Cardiac muscle cell (in vitro differentiated cells and primary cell): Measurements from ENCODE around the gene ZNF92. TPM values are rescaled to one million over a fixed set of nuclear protein-coding genes. Genes with fewer than 3 reads are reported as not detected.

ENCODE experiments used
- DNase-seq, 2 donors: peaks; one replicate each; pipeline versions ENCODE4 v3.0.0 to v3.0.0-alpha.2; 2010 to 2017; ENCODE audit warnings: low read depth in 1 of 2, low spot score in 1 of 2
- H3K27ac ChIP-seq: fragments of 200-600 bp; sonication (generic); 2 replicates; pipeline ENCODE4 v1.5.1; 2016
- H3K27me3 ChIP-seq: fragments of 200-600 bp; sonication (generic); 2 replicates; pipeline ENCODE4 v1.6.0; 2016; ENCODE audit warnings: control low read depth
- H3K36me3 ChIP-seq: fragments of 200-600 bp; sonication (generic); 2 replicates; pipeline ENCODE4 v1.5.1; 2016; ENCODE audit warnings: control low read depth
- H3K4me1 ChIP-seq: fragments of 200-600 bp; sonication (generic); 2 replicates; pipeline ENCODE4 v1.8.1; 2017; ENCODE audit warnings: low read depth, mild to moderate bottlenecking, mixed run types
- H3K4me3 ChIP-seq: fragments of 200-600 bp; sonication (generic); 2 replicates; pipeline ENCODE4 v1.5.1; 2016; ENCODE audit warnings: mild to moderate bottlenecking
- H3K9me3 ChIP-seq: fragments of 200-600 bp; sonication (generic); 2 replicates; pipeline ENCODE4 v1.5.1; 2017; ENCODE audit warnings: low read depth, mild to moderate bottlenecking, control low read depth
- CTCF ChIP-seq: IDR thresholded peaks from 2 replicates; pipeline ENCODE4 v1.5.1; 2012; ENCODE audit warnings: low read depth, mild to moderate bottlenecking, low read length
- polyA plus RNA-seq: library from polyadenylated mRNA; unstranded; fragments of >200 nt; fragmentation: Nextera tagmentation; extraction: Ambion mirVana; gene quantifications from 2 replicates; pipeline ENCODE4 v1.2.1, GENCODE V29; 2016
- total RNA-seq: library from RNA; depleted of rRNA; stranded (reverse); fragments of >200 nt; gene quantifications from 2 replicates; pipeline ENCODE4 v1.2.3, GENCODE V29; 2016

ZNF92 gene
- total and polyA plus RNA-seq, 2 experiments from 2014 or later: 8.3 to 9.4 TPM

GRCh38 chr7:65434307-65434706 is 60.7 kb downstream of the ZNF92 start:
- Histone ChIP-seq H3K9me3 (no peaks in the 10 kb centered on the region), H3K4me3 (no peak overlapping the region), H3K27me3 (no peaks in the 10 kb centered on the region), H3K36me3 (no peaks in the 10 kb centered on the region), H3K4me1 (no peaks in the 10 kb centered on the region), H3K27ac (no peak overlapping the region)
- TF ChIP-seq CTCF: no peak
- DNase-seq: no peak

- Histone ChIP-seq H3K9me3 (no peaks in the 10 kb centered on the region), H3K27me3 (no peaks in the 10 kb centered on the region), H3K36me3 (no peaks in the 10 kb centered on the region), H3K4me1 (no peaks in the 10 kb centered on the region), H3K27ac (no peak overlapping the region), H3K4me3 (no peak overlapping the region)
- no peak for TF ChIP-seq CTCF
- no peak for DNase-seq
Measured at GRCh38 chr7:65436163-65436562, 62.5 kb downstream of the ZNF92 start.

- peak in 1 of 2 donors; percentile 88 for DNase-seq
- Histone ChIP-seq H3K27ac (no peak overlapping the region), H3K9me3 (no peaks in the 10 kb centered on the region), H3K27me3 (no peaks in the 10 kb centered on the region), H3K4me1 (no peaks in the 10 kb centered on the region), H3K4me3 (no peak overlapping the region), H3K36me3 (no peaks in the 10 kb centered on the region)
- TF ChIP-seq CTCF: no peak
Measured at GRCh38 chr7:65438598-65438997, 64.9 kb downstream of the ZNF92 start.

- peak in 1 of 2 donors; percentile 31 for DNase-seq
- Histone ChIP-seq H3K9me3 (no peaks in the 10 kb centered on the region), H3K36me3 (no peaks in the 10 kb centered on the region), H3K4me1 (no peaks in the 10 kb centered on the region), H3K27ac (no peak overlapping the region), H3K27me3 (no peaks in the 10 kb centered on the region), H3K4me3 (no peak overlapping the region)
- no peak for TF ChIP-seq CTCF
Measured at GRCh38 chr7:65441010-65441409, 67.4 kb downstream of the ZNF92 start.

- H3K27me3 ChIP-seq: no peaks in the 10 kb centered on the region
- TF ChIP-seq CTCF: no peak
- H3K27ac ChIP-seq: no peak overlapping the region
- DNase-seq: no peak
- no peaks in the 10 kb centered on the region for H3K4me1 ChIP-seq
- H3K36me3 ChIP-seq: no peaks in the 10 kb centered on the region
- H3K9me3 ChIP-seq: no peaks in the 10 kb centered on the region
- H3K4me3 ChIP-seq: no peak overlapping the region
Measured at GRCh38 chr7:65444205-65444842, 70.7 kb downstream of the ZNF92 start.
